HG03558 (cell line): ENCODE results near the gene PLEKHH1.
"Not testable (repeated sequence)": the region's sequence is repeated elsewhere in the genome, so short reads cannot be mapped to it uniquely, and the experiment has no call there.

Experiments
- ATAC-seq: cut with Tn5 transposase; IDR thresholded peaks from one replicate; pipeline ENCODE4 v1.9.1; 2021; ENCODE audit warnings: moderate number of reproducible peaks; ENCODE audit not compliant: unreplicated experiment; ENCODE audit errors: extremely low read depth

The PLEKHH1 gene

GRCh38 chr14:67610491-67610890 lies 77.4 kb downstream of the PLEKHH1 start:
- ATAC-seq: no peak

GRCh38 chr14:67618617-67619063 lies 85.5 kb downstream of the PLEKHH1 start:
- no peak for ATAC-seq

- ATAC-seq: peak; percentile 84
These were observed 86.5 kb downstream of the PLEKHH1 start, which contains the start of gene ARG2 for GRCh38 chr14:67619446-67620216. Gene ARG2 (plus strand): TSS chr14:67619920. CDS start chr14:67619978, 58 bp downstream.

- no peak for ATAC-seq
These were observed 87.2 kb downstream of the PLEKHH1 start for GRCh38 chr14:67620217-67620785.

- ATAC-seq: no peak
These were observed 89.6 kb downstream of the PLEKHH1 start for GRCh38 chr14:67622675-67623074.

GRCh38 chr14:67623114-67623513 lies 90.0 kb downstream of the PLEKHH1 start:
- no peak for ATAC-seq

GRCh38 chr14:67626131-67626530 lies 93.0 kb downstream of the PLEKHH1 start:
- not testable (repeated sequence) for ATAC-seq

GRCh38 chr14:67627519-67627918 lies 94.4 kb downstream of the PLEKHH1 start:
- ATAC-seq: no peak

GRCh38 chr14:67630186-67630585 lies 97.1 kb downstream of the PLEKHH1 start:
- no peak for ATAC-seq

- ATAC-seq: no peak
These were observed 97.8 kb downstream of the PLEKHH1 start for GRCh38 chr14:67630938-67631337.

GRCh38 chr14:67633451-67634147 lies 100.5 kb downstream of the PLEKHH1 start:
- ATAC-seq: no peak

GRCh38 chr14:67636361-67636919 lies 103.3 kb downstream of the PLEKHH1 start:
- no peak for ATAC-seq

GRCh38 chr14:67638642-67639041 lies 105.6 kb downstream of the PLEKHH1 start:
- ATAC-seq: no peak
